HG03460 (cell line): ENCODE data around the gene PLCH2.

Source experiments
- ATAC-seq: cut with Tn5 transposase; IDR thresholded peaks from one replicate; pipeline ENCODE4 v1.9.1; 2021; ENCODE audit not compliant: unreplicated experiment

The PLCH2 gene

GRCh38 chr1:2512862-2513421, 36.9 kb downstream of the PLCH2 start:
- no peak for ATAC-seq

- ATAC-seq, result no peak
Observed at GRCh38 chr1:2513939-2514652, 38.0 kb downstream of the PLCH2 start.

GRCh38 chr1:2514863-2515762, 39.0 kb downstream of the PLCH2 start:
- ATAC-seq, result no peak

GRCh38 chr1:2515763-2516080, 39.6 kb downstream of the PLCH2 start:
- no peak for ATAC-seq

- ATAC-seq, result no peak
Observed at GRCh38 chr1:2516124-2516523, 40.0 kb downstream of the PLCH2 start.

GRCh38 chr1:2516946-2517345, 40.9 kb downstream of the PLCH2 start:
- no peak for ATAC-seq

DNA sequence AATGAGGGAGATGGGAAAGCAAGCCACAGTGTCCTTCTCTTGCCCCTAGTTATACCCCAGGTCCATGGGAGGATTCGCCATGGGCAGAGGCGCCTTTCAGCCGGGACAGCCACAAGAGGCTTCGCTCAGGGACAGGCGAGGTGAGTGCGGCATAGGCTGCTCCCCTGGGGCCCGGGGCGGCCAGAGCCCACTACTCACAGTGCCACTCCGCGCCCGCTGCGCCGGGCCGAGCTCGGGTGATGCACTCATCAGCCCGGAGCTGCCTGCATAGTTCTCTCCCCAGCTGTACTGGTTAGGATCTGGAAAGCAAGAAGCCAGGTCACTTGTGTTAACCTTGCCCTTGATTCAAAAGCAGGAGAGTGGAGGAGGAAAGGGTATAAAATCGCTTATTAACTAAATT, 41.9 kb downstream of the PLCH2 start:
- ATAC-seq, result no peak

- no peak for ATAC-seq
Observed at GRCh38 chr1:2518528-2518927, 42.4 kb downstream of the PLCH2 start.

- no peak for ATAC-seq
Observed at GRCh38 chr1:2519029-2519685, 43.1 kb downstream of the PLCH2 start.

GRCh38 chr1:2519729-2520128, 43.6 kb downstream of the PLCH2 start:
- ATAC-seq, result no peak

DNA sequence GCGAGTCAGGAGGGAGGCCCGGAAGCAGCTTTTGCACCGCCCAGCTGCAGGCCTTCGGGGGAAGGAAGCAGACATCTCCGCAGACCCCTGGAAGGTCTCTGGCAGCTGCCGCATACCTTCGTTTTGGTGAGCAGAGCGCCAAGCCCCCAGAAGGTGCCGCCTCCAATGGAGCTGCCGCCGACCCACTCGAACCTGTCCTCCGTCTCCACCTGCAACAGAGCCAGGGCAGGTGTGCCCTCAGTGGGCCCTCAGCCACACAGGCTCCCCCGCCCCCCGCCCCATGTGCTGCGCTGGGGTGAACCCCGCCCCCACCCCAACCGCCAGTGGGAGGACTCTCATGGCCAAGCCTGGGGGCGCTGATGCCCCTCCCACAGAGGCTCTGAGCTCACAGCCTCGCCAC, 44.1 kb downstream of the PLCH2 start:
- ATAC-seq, result no peak

DNA sequence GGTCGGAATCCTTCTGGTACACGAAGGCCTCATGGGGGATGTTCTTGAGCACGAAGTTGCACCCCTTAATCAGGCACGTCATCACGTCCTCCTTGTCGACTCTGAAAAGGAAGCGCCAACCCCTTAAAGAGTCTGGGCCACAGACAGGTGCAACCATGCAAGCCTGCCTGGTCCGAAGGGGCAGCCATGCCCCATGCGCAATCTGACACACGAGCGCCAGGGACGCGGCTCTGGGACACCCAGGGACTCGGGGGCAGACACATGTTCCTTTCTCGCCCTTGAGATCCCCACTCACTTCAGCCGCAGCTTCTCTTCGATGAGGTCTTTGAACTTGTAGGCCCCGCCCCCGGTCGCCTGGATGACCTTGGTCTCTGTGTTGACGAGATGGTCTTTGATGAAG, 44.7 kb downstream of the PLCH2 start:
- ATAC-seq, result no peak

GRCh38 chr1:2522230-2522629, 46.1 kb downstream of the PLCH2 start:
- no peak for ATAC-seq

DNA sequence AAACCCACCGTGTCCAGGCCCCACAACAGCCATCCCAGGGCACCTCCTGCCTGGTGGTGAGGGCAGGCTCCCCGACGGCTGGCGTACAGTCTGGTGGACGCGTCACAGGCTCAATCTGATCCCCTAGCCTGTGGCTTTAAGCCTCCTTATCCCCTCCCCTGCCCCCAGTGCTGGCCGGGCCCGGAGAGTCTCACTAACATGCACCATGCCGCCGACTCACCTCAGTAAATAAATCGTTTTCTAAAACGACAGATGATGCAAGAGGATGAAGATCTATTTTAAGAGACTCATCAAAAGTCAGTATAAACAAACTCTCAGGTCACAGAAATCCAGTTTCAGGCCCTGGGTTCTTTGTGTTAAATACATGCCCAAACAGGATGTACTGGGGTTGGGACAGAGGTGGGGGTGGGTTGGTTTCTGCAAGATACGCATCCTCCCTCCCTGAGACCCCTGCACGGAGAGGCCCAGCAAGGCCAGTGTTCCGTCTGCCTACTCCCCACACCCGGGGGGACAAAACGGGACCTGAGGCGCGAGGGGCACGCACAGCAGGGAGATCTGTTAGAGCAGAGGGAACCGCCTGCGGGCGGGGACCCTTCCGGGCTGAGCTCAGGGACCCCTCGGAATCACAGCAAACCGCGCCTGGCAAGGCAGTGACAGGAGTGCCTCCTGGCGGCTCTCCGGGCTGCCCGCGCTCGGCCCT, 47.3 kb downstream of the PLCH2 start:
- no peak for ATAC-seq

GRCh38 chr1:2523891-2524609, 48.0 kb downstream of the PLCH2 start:
- ATAC-seq, result no peak

DNA sequence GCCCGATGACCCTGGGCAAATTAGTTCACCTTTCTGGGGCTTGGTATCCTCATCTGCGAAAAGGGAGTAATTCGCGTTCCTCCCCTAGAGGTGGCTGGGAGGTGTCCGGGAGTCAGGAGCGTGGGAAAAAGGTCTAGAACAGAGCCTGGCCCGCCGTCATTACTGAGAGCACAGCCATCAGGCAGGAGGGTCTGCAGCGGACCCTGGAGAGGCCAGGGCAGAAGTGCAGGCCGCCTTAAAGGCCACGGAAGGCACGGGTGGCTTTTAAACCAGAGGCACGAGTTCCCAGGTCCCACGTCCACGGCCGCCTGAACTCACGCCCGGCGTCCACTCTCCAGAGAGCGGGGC, 49.5 kb downstream of the PLCH2 start:
- ATAC-seq, result no peak

DNA sequence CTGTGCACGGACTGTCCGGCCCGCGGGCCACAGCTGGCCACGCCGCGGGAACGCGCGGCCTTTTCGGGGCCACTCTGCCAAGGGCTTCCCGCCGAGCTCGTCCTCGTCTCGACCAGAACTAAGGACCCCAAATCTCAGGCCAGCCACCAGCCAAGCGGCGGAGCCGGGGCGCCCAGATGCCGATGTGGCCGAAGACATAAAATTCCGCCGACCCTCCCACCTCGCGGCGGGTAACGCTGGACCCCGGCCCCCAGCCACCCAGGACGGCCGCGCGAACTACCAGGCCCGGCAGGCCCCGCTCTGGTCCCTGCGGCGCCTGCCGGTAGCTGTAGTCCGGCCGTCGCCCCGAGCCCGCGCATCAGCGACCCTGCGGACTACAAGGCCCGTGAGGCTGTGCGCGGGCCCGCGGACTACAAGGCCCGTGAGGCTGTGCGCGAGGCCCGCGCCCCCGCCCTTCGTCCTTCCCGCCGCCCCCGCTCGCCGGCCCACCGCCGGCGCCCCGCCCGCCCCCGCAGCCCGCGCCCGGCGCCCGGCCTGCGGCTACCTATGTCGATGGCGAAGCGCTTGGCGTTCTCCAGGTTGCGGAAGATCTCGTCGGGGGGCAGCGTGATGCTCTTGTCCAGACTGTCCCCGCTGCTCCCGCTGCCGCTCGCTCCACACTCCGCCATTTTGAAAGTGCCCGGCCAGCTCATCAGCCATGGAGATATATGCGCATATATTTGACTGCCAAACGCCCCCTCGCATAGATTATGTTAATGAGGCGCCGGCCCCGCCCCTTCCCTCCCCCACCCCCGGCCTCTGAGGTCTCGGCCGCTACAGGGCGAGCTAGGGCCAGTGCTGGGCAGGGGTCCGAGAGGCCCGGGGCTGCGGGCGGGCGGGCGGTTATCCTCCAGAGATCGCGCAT, 50.1 kb downstream of the PLCH2 start, which contains the start of gene PANK4:
TSS of gene PANK4 (minus strand) at position 677 of the 904 bp plus-strand sequence. CDS start at position 668, 9 bp downstream.
- peak; percentile 76 for ATAC-seq

DNA sequence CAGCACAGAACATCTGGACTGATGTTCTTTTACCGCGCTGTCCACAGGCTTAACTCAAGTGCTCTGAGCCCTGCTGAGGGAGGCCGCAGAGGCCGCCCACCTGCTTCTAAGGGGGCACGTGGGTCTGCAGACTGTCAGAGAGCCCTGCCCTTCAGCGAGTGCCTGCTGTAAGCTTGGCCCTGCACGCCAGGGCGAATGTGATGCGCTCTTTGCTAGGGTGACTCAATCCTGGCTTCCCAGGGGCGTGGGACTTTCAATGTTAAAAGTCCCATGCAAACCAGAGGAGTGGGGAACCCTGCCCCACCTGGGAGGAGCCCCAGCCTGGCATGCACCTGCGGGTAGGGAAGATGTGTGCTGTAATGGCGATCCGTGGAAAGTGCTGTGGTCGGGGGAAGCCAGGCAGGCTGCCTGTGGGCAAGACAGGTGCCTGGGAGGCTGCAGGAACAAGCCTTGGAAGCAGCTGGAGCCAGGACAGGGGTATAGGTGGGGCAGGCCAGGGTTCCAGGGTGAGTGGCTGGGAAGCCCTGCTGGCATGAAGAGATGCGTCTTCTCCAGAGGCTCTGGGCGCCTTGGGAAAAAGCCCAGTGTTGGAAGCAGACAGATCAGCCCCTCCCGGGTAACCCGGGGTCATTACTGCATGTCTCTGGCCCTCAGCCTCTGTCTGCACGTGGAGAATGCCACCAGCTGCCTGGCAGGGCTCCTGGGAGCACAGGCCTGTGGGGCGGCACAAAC, 50.9 kb downstream of the PLCH2 start:
- ATAC-seq, result peak; percentile 28

- ATAC-seq, result no peak
Observed at GRCh38 chr1:2527556-2527860, 51.4 kb downstream of the PLCH2 start.
